B cell (primary cell): Measurements from ENCODE around the gene VAC14. TPM values are rescaled to one million over a fixed set of nuclear protein-coding genes. Genes with fewer than 3 reads are reported as not detected.

Experiments used
- ATAC-seq: fragments of 200-7000 bp; cut with Tn5 transposase; one replicate; pipeline ENCODE4 v1.10.0; 2021; ENCODE audit warnings: low read depth, mild to moderate bottlenecking, moderate number of reproducible peaks, moderate library complexity
- CTCF ChIA-PET: fragments of 350-600 bp; sonication (Branson Sonifier 250); formaldehyde crosslinking; loops from one replicate; lab custom pipeline; 2021; ENCODE audit warnings: antibody characterized with exemption, inconsistent platforms; lab: Charles Lee
- POLR2A ChIA-PET: fragments of 350-600 bp; sonication (Branson Sonifier 250); formaldehyde crosslinking; loops from one replicate; lab custom pipeline; 2021; ENCODE audit warnings: antibody characterized with exemption; lab: Charles Lee
- DNase-seq: peaks from one replicate; pipeline ENCODE4 v3.0.0; 2013
- H2AFZ ChIP-seq: 2 replicates; pipeline ENCODE4 v1.6.1; 2012; ENCODE audit warnings: mild to moderate bottlenecking, low read depth, low read length; ENCODE audit not compliant: insufficient read depth, poor library complexity, severe bottlenecking
- H3K27ac ChIP-seq, 2 donors: 1 replicate in 1 of 2; 2 replicates in 1 of 2; pipeline ENCODE4 v1.5.1; 2012 to 2013; ENCODE audit warnings: low read length in 2 of 2, mild to moderate bottlenecking in 2 of 2, moderate library complexity in 1 of 2
- H3K27me3 ChIP-seq, 4 experiments: fragments of 200-600 bp in 1 of 4; sonication (generic) in 1 of 4; replicated peaks in 1 of 4; 1 replicate in 2 of 4; 2 replicates in 2 of 4; pipeline versions ENCODE4 v1.6.1 to v1.7.0; 2013 to 2016; ENCODE audit warnings: low read length in 3 of 4, mild to moderate bottlenecking in 2 of 4, mixed read lengths in 1 of 4, moderate library complexity in 1 of 4; ENCODE audit not compliant: insufficient read depth in 4 of 4, control insufficient read depth in 3 of 4; ENCODE audit errors: control extremely low read depth in 1 of 4
- H3K36me3 ChIP-seq, 2 experiments: replicated peaks in 1 of 2; 1 replicate in 1 of 2; 2 replicates in 1 of 2; pipeline versions ENCODE4 v1.6.1 to v1.7.1; 2013; ENCODE audit warnings: low read length in 1 of 2; ENCODE audit not compliant: insufficient read depth in 2 of 2, control insufficient read depth in 1 of 2; ENCODE audit errors: control extremely low read depth in 1 of 2, extremely low read depth in 1 of 2
- H3K4me1 ChIP-seq, 2 donors: fragments of 200-600 bp in 1 of 2; sonication (generic) in 1 of 2; 1 replicate in 1 of 2; 2 replicates in 1 of 2; pipeline versions ENCODE4 v1.5.1 to v1.6.1; 2013 to 2017; ENCODE audit warnings: low read length in 2 of 2; ENCODE audit not compliant: control insufficient read depth in 2 of 2, insufficient read depth in 2 of 2
- H3K4me2 ChIP-seq: replicated peaks from 2 replicates; pipeline ENCODE3; 2012; ENCODE audit warnings: mild to moderate bottlenecking, low read depth, low read length; ENCODE audit not compliant: poor library complexity, severe bottlenecking
- H3K4me3 ChIP-seq, 5 experiments: fragments of 200-600 bp in 1 of 5; sonication (generic) in 1 of 5; 1 replicate in 3 of 5; 2 replicates in 2 of 5; pipeline versions ENCODE4 v1.5.1 to v1.7.0; 2011 to 2016; ENCODE audit warnings: low read length in 4 of 5, mild to moderate bottlenecking in 4 of 5, low read depth in 2 of 5, control low read depth in 1 of 5, moderate library complexity in 1 of 5; ENCODE audit not compliant: insufficient read depth in 1 of 5; ENCODE audit errors: control extremely low read depth in 1 of 5, extremely low read depth in 1 of 5
- H3K79me2 ChIP-seq: fragments of 200-600 bp; sonication (generic); one replicate; pipeline ENCODE4 v1.6.0; 2016; ENCODE audit warnings: low read length; ENCODE audit not compliant: control insufficient read depth, insufficient read depth
- H3K9ac ChIP-seq: fragments of 200-600 bp; sonication (generic); 2 replicates; pipeline ENCODE4 v1.6.1; 2017; ENCODE audit warnings: mild to moderate bottlenecking, low read length, moderate library complexity
- H3K9me3 ChIP-seq, 3 donors: one replicate each; pipeline versions ENCODE4 v1.6.1 to v1.7.1; 2013; ENCODE audit warnings: low read length in 2 of 3; ENCODE audit not compliant: control insufficient read depth in 2 of 3, insufficient read depth in 1 of 3; ENCODE audit errors: control extremely low read depth in 1 of 3
- H4K20me1 ChIP-seq: 2 replicates; pipeline ENCODE4 v1.6.0; 2012; ENCODE audit warnings: mild to moderate bottlenecking, low read length; ENCODE audit not compliant: insufficient read depth, control insufficient read depth, poor library complexity, severe bottlenecking
- H3K27ac Mint-ChIP-seq: one replicate; pipeline ENCODE4 v1.8.0; 2021; ENCODE audit warnings: mixed read lengths
- H3K27me3 Mint-ChIP-seq: one replicate; pipeline ENCODE4 v1.8.0; 2021; ENCODE audit warnings: mixed read lengths
- H3K4me1 Mint-ChIP-seq: one replicate; pipeline ENCODE4 v1.8.0; 2021; ENCODE audit warnings: mixed read lengths
- H3K4me3 Mint-ChIP-seq: one replicate; pipeline ENCODE4 v1.8.0; 2021; ENCODE audit warnings: mixed read lengths
- H3K9me3 Mint-ChIP-seq: one replicate; pipeline ENCODE4 v1.8.0; 2022; ENCODE audit warnings: mixed read lengths; ENCODE audit not compliant: insufficient read depth
- EZH2 ChIP-seq: IDR thresholded peaks from 2 replicates; pipeline ENCODE4 v1.6.1; 2012; ENCODE audit warnings: borderline replicate concordance, low read depth, mild to moderate bottlenecking, moderate library complexity, low read length; ENCODE audit not compliant: insufficient read depth, poor library complexity, severe bottlenecking
- WGBS: methylation state at CpG from one replicate; pipeline ENCODE4 v1.1.5; 2013; ENCODE audit warnings: missing lambda C conversion rate; ENCODE audit not compliant: insufficient coverage; 5-methylcytosine and 5-hydroxymethylcytosine counted together
- intact Hi-C: fragments of 100-400 bp; cut with micrococcal nuclease; formaldehyde crosslinking; loops from one replicate; pipeline ENCODE4 v1.10.0; 2022
- polyA plus RNA-seq: library from polyadenylated mRNA; depleted of rRNA; stranded (reverse); fragments of >200 nt; gene quantifications from 2 replicates; pipeline ENCODE4 v1.2.3, GENCODE V29; 2012
- total RNA-seq, 2 donors: library from RNA; stranded (reverse); fragments of 120-200 nt in 1 of 2; gene quantifications; 1 replicate in 1 of 2; 2 replicates in 1 of 2; pipeline versions ENCODE4 v1.2.3 to v1.2.4, GENCODE V29; 2013 to 2022
- TF ChIP-seq, protein P1 (sequence below): fragments of 200-600 bp; IDR thresholded peaks from one replicate; pipeline ENCODE4 v1.8.0; 2022; ENCODE audit warnings: antibody characterized with exemption, mild to moderate bottlenecking

VAC14 gene
- total and polyA plus RNA-seq, 2 donors (not counting 1 experiment from before 2014, with no cell fraction given): 42.6 to 64.7 TPM

GRCh38 chr16:70663524-70664324 lies 137.2 kb downstream of the VAC14 start:
- Histone ChIP-seq H2AFZ (no peak overlapping the region), H3K4me1 (no peaks in the 10 kb centered on the region), H3K4me3 (no peak overlapping the region), H3K9me3 (no peaks in the 10 kb centered on the region), H4K20me1 (no peaks in the 10 kb centered on the region), H3K27ac (no peak overlapping the region), H3K79me2 (no peaks in the 10 kb centered on the region), H3K27me3 (no peaks in the 10 kb centered on the region), H3K9ac (no peak overlapping the region), H3K4me2 (no peak overlapping the region), H3K36me3 (no peaks in the 10 kb centered on the region)
- ATAC-seq: no peak
- 96% methylated on average over 53 of the region's 56 CpGs for WGBS
- no peak overlapping the region for H3K4me3 Mint-ChIP-seq
- DNase-seq: no peak
- no peak overlapping the region for H3K27ac Mint-ChIP-seq
- H3K9me3 Mint-ChIP-seq: no peaks in the 10 kb centered on the region
- ChIA-PET POLR2A (no interaction called here), CTCF (no interaction called here)
- H3K4me1 Mint-ChIP-seq: no peaks in the 10 kb centered on the region
- TF ChIP-seq, protein P1, sequence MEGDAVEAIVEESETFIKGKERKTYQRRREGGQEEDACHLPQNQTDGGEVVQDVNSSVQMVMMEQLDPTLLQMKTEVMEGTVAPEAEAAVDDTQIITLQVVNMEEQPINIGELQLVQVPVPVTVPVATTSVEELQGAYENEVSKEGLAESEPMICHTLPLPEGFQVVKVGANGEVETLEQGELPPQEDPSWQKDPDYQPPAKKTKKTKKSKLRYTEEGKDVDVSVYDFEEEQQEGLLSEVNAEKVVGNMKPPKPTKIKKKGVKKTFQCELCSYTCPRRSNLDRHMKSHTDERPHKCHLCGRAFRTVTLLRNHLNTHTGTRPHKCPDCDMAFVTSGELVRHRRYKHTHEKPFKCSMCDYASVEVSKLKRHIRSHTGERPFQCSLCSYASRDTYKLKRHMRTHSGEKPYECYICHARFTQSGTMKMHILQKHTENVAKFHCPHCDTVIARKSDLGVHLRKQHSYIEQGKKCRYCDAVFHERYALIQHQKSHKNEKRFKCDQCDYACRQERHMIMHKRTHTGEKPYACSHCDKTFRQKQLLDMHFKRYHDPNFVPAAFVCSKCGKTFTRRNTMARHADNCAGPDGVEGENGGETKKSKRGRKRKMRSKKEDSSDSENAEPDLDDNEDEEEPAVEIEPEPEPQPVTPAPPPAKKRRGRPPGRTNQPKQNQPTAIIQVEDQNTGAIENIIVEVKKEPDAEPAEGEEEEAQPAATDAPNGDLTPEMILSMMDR: no peak
- TF ChIP-seq EZH2: no peak
- no peaks in the 10 kb centered on the region for H3K27me3 Mint-ChIP-seq
- intact Hi-C loops: no loop called here

DNA sequence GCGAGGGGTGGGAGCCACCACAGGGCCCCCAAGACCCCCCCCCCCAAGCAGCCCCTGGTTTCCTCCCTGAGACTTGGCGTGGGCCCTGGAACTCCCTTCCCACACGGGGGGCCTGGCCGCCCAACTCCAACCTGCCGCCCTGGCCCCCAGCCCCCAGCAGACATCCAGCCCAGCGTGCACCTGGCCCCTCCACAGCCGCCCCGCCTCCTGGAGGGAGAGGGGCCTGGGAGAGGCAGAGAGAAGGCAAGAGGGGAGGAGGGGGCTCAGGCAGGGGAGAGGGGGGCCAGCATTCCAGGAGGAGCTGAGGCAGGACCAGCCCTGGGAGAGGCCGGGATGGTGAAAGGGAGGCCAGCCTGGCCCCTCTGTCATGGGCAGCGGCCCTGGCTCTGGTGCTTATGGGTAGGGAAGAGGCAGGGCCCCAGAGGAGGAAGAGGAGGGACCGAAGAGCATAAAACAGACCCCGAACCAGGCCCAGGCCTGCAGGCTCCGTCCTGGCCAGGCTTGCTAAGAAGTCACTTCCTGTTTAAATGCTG lies 137.9 kb downstream of the VAC14 start:
- Mint-ChIP-seq H3K27ac (no peak overlapping the region), H3K27me3 (no peaks in the 10 kb centered on the region), H3K4me1 (no peaks in the 10 kb centered on the region), H3K4me3 (no peak overlapping the region), H3K9me3 (no peaks in the 10 kb centered on the region)
- Histone ChIP-seq H3K9me3 (no peaks in the 10 kb centered on the region), H3K36me3 (no peaks in the 10 kb centered on the region), H3K27ac (no peak overlapping the region), H3K4me2 (no peak overlapping the region), H4K20me1 (no peaks in the 10 kb centered on the region), H3K4me1 (no peaks in the 10 kb centered on the region), H3K9ac (no peak overlapping the region), H3K79me2 (no peaks in the 10 kb centered on the region), H2AFZ (no peak overlapping the region), H3K4me3 (no peak overlapping the region), H3K27me3 (no peaks in the 10 kb centered on the region)
- POLR2A ChIA-PET: no interaction called here
- CTCF ChIA-PET: no interaction called here
- TF ChIP-seq, protein P1: no peak
- TF ChIP-seq EZH2: no peak
- WGBS: 87% methylated on average over 7 of the region's 13 CpGs
- DNase-seq (no peak), ATAC-seq (no peak)
- intact Hi-C loops: no loop called here
